Kidney (tissue), 14 donors: Measurements from ENCODE around the gene COL6A3. TPM values are rescaled to one million over a fixed set of nuclear protein-coding genes. Genes with fewer than 3 reads are reported as not detected.

Source experiments
- DNase-seq, 5 donors: peaks; one replicate each; pipeline ENCODE4 v3.0.0-alpha.2; 2013 to 2020
- FAIRE-seq: peaks from 2 replicates; lab custom pipeline; 2012; peaks lifted over from hg19 to GRCh38; lab: Jason Lieb, UNC
- H3K27ac ChIP-seq, 2 donors: one replicate each; pipeline ENCODE4 v1.7.0; 2013; ENCODE audit warnings: low read depth in 2 of 2, low read length in 2 of 2, inconsistent platforms in 1 of 2
- H3K27me3 ChIP-seq: one replicate; pipeline ENCODE4 v1.7.1; 2013; ENCODE audit warnings: low read length, inconsistent platforms; ENCODE audit not compliant: control insufficient read depth, insufficient read depth
- H3K36me3 ChIP-seq, 3 donors: one replicate each; pipeline versions ENCODE4 v1.7.0 to v1.7.1; 2013; ENCODE audit warnings: low read length in 3 of 3, control low read depth in 1 of 3, inconsistent platforms in 1 of 3; ENCODE audit not compliant: insufficient read depth in 3 of 3, control insufficient read depth in 2 of 3
- H3K4me1 ChIP-seq, 3 donors: one replicate each; pipeline versions ENCODE4 v1.7.0 to v1.7.1; 2013; ENCODE audit warnings: low read length in 3 of 3, inconsistent platforms in 1 of 3, low read depth in 1 of 3; ENCODE audit not compliant: control insufficient read depth in 2 of 3, insufficient read depth in 2 of 3
- H3K4me3 ChIP-seq, 3 donors: one replicate each; pipeline versions ENCODE4 v1.7.0 to v1.8.1; 2013; ENCODE audit warnings: low read length in 3 of 3, control low read depth in 1 of 3, inconsistent platforms in 1 of 3
- H3K9ac ChIP-seq, 3 donors: one replicate each; pipeline versions ENCODE4 v1.7.0 to v1.7.1; 2013; ENCODE audit warnings: low read length in 3 of 3, control low read depth in 1 of 3, inconsistent platforms in 1 of 3
- H3K9me3 ChIP-seq, 3 donors: one replicate each; pipeline versions ENCODE4 v1.7.0 to v1.7.1; 2013; ENCODE audit warnings: low read length in 3 of 3, control low read depth in 1 of 3, inconsistent platforms in 1 of 3; ENCODE audit not compliant: control insufficient read depth in 2 of 3, insufficient read depth in 1 of 3
- CTCF ChIP-seq: IDR thresholded peaks from 3 replicates; pipeline ENCODE4 v1.5.1; 2012; ENCODE audit warnings: mild to moderate bottlenecking, moderate library complexity, borderline replicate concordance; ENCODE audit not compliant: insufficient read depth; ENCODE audit errors: extremely low read depth
- intact Hi-C: fragments of 100-400 bp; cut with DNase I; formaldehyde crosslinking; loops from one replicate; pipeline ENCODE4 v1.11.1; 2022
- polyA plus RNA-seq: library from polyadenylated mRNA; stranded (reverse); fragments of 350-450 nt; fragmentation: Illumina TruSeq; extraction: RNeasy Lipid Tissue Mini Kit (QIAGEN cat#74804); gene quantifications from one replicate; pipeline ENCODE4 v1.2.3, GENCODE V29; 2014; ENCODE audit warnings: low read depth, low replicate concordance; ENCODE audit not compliant: insufficient read depth
- total RNA-seq: library from RNA; stranded (reverse); fragmentation: NEBNext Ultra II Directional; extraction: Animal tissue kit (Norgen Biotek cat#: 25700); gene quantifications from one replicate; pipeline ENCODE4 v1.2.1, GENCODE V29; 2021
- donor health status: control.
- donor health status: control.
- donor health status: control.
- donor health status: control.
- donor health status: control.
- donor health status: DM: yes; HTN: yes; CAD: no.
- donor health status: Normal renal cell carcinoma (clear cell type).

The COL6A3 gene
- total and polyA plus RNA-seq, 2 donors from 2014 or later: 3.8 to 59.5 TPM

DNA sequence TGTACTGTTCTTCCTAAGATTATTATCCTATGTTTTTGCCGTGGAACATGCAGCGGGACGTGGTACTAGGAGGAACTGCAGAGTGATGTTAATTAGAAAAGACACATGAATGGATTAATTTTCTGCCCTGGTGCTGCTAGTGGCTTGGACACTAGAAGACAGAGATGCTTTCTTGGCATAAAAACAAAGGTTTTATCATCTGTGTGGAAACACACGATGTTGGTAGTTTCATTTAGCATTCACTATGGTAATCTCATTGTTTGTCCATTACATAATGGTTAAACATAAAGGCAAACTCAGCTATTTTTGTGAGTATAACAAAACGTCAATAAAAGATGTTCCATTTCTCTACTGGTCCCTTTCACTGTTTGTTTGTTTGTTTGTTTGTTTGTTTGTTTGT lies 22.8 kb downstream of the COL6A3 start:
- Histone ChIP-seq H3K9ac (no peak overlapping the region), H3K27ac (no peak overlapping the region), H3K36me3 (peaks cover 0 to 2% (median 0%) of the 10 kb centered on the region in 3 donors), H3K4me1 (no peaks in the 10 kb centered on the region), H3K4me3 (no peak overlapping the region), H3K27me3 (no peaks in the 10 kb centered on the region), H3K9me3 (no peaks in the 10 kb centered on the region)
- FAIRE-seq (no peak), DNase-seq (no peak)
- intact Hi-C loops: no loop called here
- TF ChIP-seq CTCF: no peak

GRCh38 chr2:237390235-237390634 lies 23.7 kb downstream of the COL6A3 start:
- intact Hi-C loops: no loop called here
- no peak for FAIRE-seq
- Histone ChIP-seq H3K9ac (no peak overlapping the region), H3K4me3 (no peak overlapping the region), H3K4me1 (no peaks in the 10 kb centered on the region), H3K9me3 (no peaks in the 10 kb centered on the region), H3K27me3 (no peaks in the 10 kb centered on the region), H3K27ac (no peak overlapping the region), H3K36me3 (peaks cover 0 to under 1% (median 0%) of the 10 kb centered on the region in 3 donors)
- no peak for TF ChIP-seq CTCF
- no peak for DNase-seq

- H3K9ac ChIP-seq: no peak overlapping the region
- intact Hi-C loops: no loop called here
- no peak overlapping the region for H3K4me3 ChIP-seq
- no peak for DNase-seq
- no peak for FAIRE-seq
- no peak overlapping the region for H3K27ac ChIP-seq
- no peaks in the 10 kb centered on the region for H3K4me1 ChIP-seq
- no peak for TF ChIP-seq CTCF
- no peaks in the 10 kb centered on the region for H3K36me3 ChIP-seq
- no peaks in the 10 kb centered on the region for H3K9me3 ChIP-seq
- no peaks in the 10 kb centered on the region for H3K27me3 ChIP-seq
Observed at GRCh38 chr2:237389831-237390230, 24.1 kb downstream of the COL6A3 start.

DNA sequence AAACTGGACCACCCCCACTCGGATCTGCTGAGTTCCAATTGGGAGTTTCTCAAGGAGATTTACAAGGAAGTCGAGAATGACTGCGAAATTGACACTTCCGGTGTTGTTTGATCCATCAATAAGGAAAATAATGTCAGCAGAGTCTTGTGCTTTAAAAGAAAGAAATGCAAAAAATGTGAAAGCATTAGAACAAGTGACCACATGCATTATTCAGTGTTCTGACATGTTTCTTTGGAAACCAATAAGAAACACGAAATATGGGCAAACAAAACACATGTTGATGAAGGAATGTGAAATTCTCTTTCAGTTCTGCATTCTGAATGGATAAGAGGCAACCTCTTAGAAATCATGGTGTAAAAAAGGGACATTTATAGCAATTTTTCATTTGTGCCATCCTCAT lies 25.9 kb downstream of the COL6A3 start:
- Histone ChIP-seq H3K4me3 (no peak overlapping the region), H3K36me3 (no peaks in the 10 kb centered on the region), H3K27me3 (no peaks in the 10 kb centered on the region), H3K27ac (no peak overlapping the region), H3K9ac (no peak overlapping the region), H3K9me3 (no peaks in the 10 kb centered on the region), H3K4me1 (no peaks in the 10 kb centered on the region)
- FAIRE-seq (no peak), DNase-seq (no peak)
- no peak for TF ChIP-seq CTCF
- intact Hi-C loops: no loop called here
